Sigmoid colon (tissue), 7 donors: ENCODE results near the gene SFMBT2. TPM values are rescaled to one million over a fixed set of nuclear protein-coding genes. Genes with fewer than 3 reads are reported as not detected.
"Not testable (repeated sequence)": the region's sequence is repeated elsewhere in the genome, so short reads cannot be mapped to it uniquely, and the experiment has no call there.

ENCODE experiments used
- DNase-seq: peaks from one replicate; pipeline ENCODE4 v3.0.0-alpha.2; 2019
- H3K27ac ChIP-seq, 4 donors: fragments of 200-600 bp; sonication (generic); one replicate each; pipeline ENCODE4 v1.5.1; 2016 to 2019; ENCODE audit warnings: mild to moderate bottlenecking in 1 of 4
- H3K27me3 ChIP-seq, 3 donors: fragments of 200-600 bp; sonication (generic); one replicate each; pipeline ENCODE4 v1.5.1; 2019; ENCODE audit warnings: mild to moderate bottlenecking in 1 of 3
- H3K36me3 ChIP-seq, 4 donors: fragments of 200-600 bp; sonication (generic); one replicate each; pipeline ENCODE4 v1.5.1; 2016 to 2019
- H3K4me1 ChIP-seq, 4 donors: fragments of 200-600 bp; sonication (generic); one replicate each; pipeline ENCODE4 v1.5.1; 2017 to 2019
- H3K4me3 ChIP-seq, 4 donors: fragments of 200-600 bp; sonication (generic); one replicate each; pipeline ENCODE4 v1.5.1; 2017 to 2019; ENCODE audit warnings: mild to moderate bottlenecking in 2 of 4, moderate library complexity in 1 of 4
- H3K9me3 ChIP-seq, 4 donors: fragments of 200-600 bp in 3 of 4; sonication (generic) in 3 of 4; one replicate each; pipeline versions ENCODE4 v1.5.1 to v1.6.1; 2013 to 2019
- EP300 ChIP-seq, 4 donors: sonication (generic); formaldehyde crosslinking; IDR thresholded peaks; one replicate each; pipeline ENCODE4 v1.6.1; 2017; ENCODE audit warnings: antibody characterized with exemption in 4 of 4
- POLR2A ChIP-seq, 2 donors: fragments of 450-650 bp; IDR thresholded peaks; one replicate each; pipeline ENCODE4 v1.6.1; 2016; ENCODE audit warnings: antibody characterized with exemption in 2 of 2, mild to moderate bottlenecking in 2 of 2, moderate library complexity in 2 of 2
- POLR2AphosphoS5 ChIP-seq, 4 donors: sonication (generic); formaldehyde crosslinking; IDR thresholded peaks; one replicate each; pipeline ENCODE4 v1.6.1; 2017; ENCODE audit warnings: antibody characterized with exemption in 4 of 4
- WGBS, 2 donors: extraction: QIAGEN DNeasy Blood & Tissue Kit; methylation state at CpG; one replicate each; pipeline ENCODE4 v1.1.7; 2013; 5-methylcytosine and 5-hydroxymethylcytosine counted together
- intact Hi-C: fragments of 100-400 bp; cut with DNase I; formaldehyde crosslinking; loops from one replicate; pipeline ENCODE4 v1.15.1; 2023
- polyA plus RNA-seq, 3 donors: library from polyadenylated mRNA; stranded (reverse); fragments of 200-250 nt; gene quantifications; one replicate each; pipeline ENCODE4 v1.2.3, GENCODE V29; 2013
- total RNA-seq, 4 donors: library from RNA; depleted of rRNA; stranded (reverse); fragments of >200 nt; gene quantifications; one replicate each; pipeline ENCODE4 v1.1.0, GENCODE V29; 2016
- TF ChIP-seq, protein P1 (sequence below), 4 experiments: fragments of 450-650 bp in 3 of 4; fragments of 200-600 bp in 1 of 4; IDR thresholded peaks; one replicate each; pipeline ENCODE4 v1.5.1; 2016 to 2019; ENCODE audit warnings: antibody characterized with exemption in 4 of 4, mild to moderate bottlenecking in 3 of 4, moderate library complexity in 2 of 4
- donor health status: healthy with polysubstance abuse.
- donor health status: Bipolar disorder and iron deficiency.
- donor health status: healthy.

SFMBT2 gene
- total and polyA plus RNA-seq, 7 donors: 0.60 to 6.4 (median 4.2) TPM

DNA sequence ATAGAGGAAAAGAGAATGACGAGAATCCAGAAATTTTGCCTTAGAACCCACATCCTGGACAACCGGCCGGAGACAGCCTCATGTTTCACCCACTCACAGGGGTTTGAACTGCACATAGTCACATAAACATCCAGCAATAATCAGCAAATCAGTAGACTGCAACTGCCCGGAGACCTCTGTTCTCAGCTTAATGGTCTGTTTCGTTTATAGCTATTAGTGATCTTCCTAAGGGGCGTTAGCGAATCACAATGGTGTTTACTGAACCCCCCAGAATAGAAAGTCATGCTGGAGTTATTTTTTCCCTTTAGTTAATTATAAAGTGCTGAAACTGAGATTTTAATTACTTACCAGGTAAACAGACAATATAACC is 98.4 kb downstream of the SFMBT2 start:
- TF ChIP-seq, protein P1, sequence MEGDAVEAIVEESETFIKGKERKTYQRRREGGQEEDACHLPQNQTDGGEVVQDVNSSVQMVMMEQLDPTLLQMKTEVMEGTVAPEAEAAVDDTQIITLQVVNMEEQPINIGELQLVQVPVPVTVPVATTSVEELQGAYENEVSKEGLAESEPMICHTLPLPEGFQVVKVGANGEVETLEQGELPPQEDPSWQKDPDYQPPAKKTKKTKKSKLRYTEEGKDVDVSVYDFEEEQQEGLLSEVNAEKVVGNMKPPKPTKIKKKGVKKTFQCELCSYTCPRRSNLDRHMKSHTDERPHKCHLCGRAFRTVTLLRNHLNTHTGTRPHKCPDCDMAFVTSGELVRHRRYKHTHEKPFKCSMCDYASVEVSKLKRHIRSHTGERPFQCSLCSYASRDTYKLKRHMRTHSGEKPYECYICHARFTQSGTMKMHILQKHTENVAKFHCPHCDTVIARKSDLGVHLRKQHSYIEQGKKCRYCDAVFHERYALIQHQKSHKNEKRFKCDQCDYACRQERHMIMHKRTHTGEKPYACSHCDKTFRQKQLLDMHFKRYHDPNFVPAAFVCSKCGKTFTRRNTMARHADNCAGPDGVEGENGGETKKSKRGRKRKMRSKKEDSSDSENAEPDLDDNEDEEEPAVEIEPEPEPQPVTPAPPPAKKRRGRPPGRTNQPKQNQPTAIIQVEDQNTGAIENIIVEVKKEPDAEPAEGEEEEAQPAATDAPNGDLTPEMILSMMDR (IDR thresholded peaks at IDR 0.05): no peak

DNA sequence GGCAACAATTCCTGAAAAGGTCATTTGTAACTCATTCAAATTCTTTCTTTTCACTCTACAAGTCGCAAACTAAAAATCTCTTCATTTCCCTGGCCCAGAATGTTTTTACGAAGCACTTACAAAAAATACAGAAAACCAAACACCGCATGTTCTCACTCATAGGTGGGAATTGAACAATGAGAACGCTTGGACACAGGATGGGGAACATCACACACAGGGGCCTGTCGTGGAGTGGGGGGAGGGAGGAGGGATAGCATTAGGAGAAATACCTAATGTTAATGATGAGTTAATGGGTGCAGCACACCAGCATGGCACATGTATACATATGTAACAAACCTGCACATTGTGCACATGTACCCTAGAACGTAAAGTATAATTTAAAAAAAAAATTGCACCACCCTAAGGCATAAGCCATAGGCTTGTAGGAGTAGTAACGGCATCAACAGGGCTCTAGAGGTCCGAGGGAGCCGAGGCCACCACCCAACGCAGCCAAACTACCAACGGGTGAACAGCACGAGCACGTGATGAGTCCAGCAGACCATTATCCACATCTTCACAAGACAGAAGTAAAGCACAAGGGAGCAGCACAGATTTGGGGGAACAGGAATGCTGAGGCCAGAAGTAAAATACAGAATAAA is 98.9 kb downstream of the SFMBT2 start:
- intact Hi-C loops, H3K27ac ChIP-seq: not testable (repeated sequence)

More for the DNA sequence above, 98.4 kb downstream of the SFMBT2 start:
- intact Hi-C loops: no loop called here
- Histone ChIP-seq H3K27me3 (no peaks in the 10 kb centered on the region), H3K9me3 (no peaks in the 10 kb centered on the region), H3K4me1 (no peaks in the 10 kb centered on the region), H3K27ac (no peak overlapping the region), H3K4me3 (no peak overlapping the region), H3K36me3 (no peaks in the 10 kb centered on the region)
- 83% methylated on average over 7 of the region's 7 CpGs for WGBS, 2 donors
- DNase-seq: no peak

DNA sequence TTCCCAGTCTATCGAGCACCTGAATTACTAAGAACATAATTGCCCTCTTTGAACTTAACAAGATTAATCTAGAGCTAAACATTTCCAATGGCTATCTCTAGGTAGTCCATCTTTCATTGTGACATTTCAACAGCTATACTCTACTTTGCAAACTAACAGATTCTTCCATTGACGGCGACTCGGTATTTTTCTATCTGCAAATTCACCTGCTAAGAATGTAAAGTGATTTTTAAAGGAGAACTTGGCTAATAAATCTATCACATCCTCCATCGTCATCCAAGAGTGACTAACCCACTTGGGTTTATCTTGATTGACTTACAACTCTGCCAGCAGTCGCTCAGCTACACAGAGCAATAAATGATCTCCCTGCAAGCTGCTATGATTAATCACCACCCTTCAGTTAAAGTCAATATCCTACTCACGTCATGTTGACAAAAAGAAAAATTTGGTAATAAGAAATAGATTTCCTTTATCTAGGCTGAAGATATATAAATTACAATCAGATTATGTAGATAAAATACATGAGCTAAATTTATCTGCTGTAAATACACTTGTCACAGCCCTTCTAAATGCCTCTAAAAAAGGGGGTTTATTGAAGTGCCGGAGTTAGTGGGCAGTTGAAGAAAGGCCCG is 99.5 kb downstream of the SFMBT2 start:
- Histone ChIP-seq H3K9me3 (peaks cover 0 to 2% (median 0%) of the 10 kb centered on the region in 4 donors), H3K4me3 (no peak overlapping the region), H3K27ac (no peak overlapping the region), H3K36me3 (no peaks in the 10 kb centered on the region), H3K27me3 (no peaks in the 10 kb centered on the region), H3K4me1 (peaks cover 0 to under 1% (median 0%) of the 10 kb centered on the region in 4 donors)
- intact Hi-C loops: no loop called here
- WGBS, 2 donors: 44 to 76% methylated on average over 9 of the region's 9 CpGs
- no peak for DNase-seq
- TF ChIP-seq EP300 (IDR thresholded peaks at IDR 0.05) (no peak), POLR2AphosphoS5 (IDR thresholded peaks at IDR 0.05) (no peak), POLR2A (IDR thresholded peaks at IDR 0.05) (no peak)
- TF ChIP-seq, protein P1 (IDR thresholded peaks at IDR 0.05): no peak

More for the DNA sequence above, 98.9 kb downstream of the SFMBT2 start:
- DNase-seq, H3K36me3 ChIP-seq, H3K27me3 ChIP-seq, H3K9me3 ChIP-seq, H3K4me1 ChIP-seq, H3K4me3 ChIP-seq: not testable (repeated sequence)
- WGBS, 2 donors: 86 to 90% methylated on average over 13 of the region's 13 CpGs

DNA sequence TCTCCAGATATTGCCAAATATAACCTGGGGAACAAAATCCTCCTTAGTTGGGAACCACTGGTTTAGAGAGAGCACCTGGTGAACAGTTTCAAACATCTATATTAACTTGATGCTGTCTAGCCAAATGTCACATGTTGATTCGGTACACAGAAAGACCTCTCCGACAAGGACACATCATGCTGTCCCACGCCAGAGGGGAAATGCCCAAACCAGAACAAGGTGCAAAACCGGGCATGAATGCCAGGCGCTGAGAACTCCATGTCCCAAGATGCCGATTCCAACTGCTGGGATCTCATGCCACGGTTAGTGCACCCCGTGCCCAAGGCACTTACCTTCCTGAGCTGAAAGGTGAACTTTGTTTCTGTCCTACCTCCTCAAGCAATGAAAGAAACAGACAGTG is 100.8 kb downstream of the SFMBT2 start:
- H3K4me1 ChIP-seq: peaks cover 0 to 14% (median 5%) of the 10 kb centered on the region in 4 donors
- no peak overlapping the region for H3K4me3 ChIP-seq
- 94 to 97% methylated on average over 8 of the region's 8 CpGs for whole genome bisulfite sequencing, 2 donors
- intact Hi-C loops: no loop called here
- no peaks in the 10 kb centered on the region for H3K36me3 ChIP-seq
- TF ChIP-seq POLR2A (IDR thresholded peaks at IDR 0.05) (no peak), POLR2AphosphoS5 (IDR thresholded peaks at IDR 0.05) (no peak), EP300 (IDR thresholded peaks at IDR 0.05) (no peak)
- TF ChIP-seq, protein P1 (IDR thresholded peaks at IDR 0.05): no peak
- H3K27ac ChIP-seq: no peak overlapping the region
- peaks cover 0 to 2% (median 0%) of the 10 kb centered on the region in 4 donors for H3K9me3 ChIP-seq
- DNase-seq: no peak
- no peaks in the 10 kb centered on the region for H3K27me3 ChIP-seq

DNA sequence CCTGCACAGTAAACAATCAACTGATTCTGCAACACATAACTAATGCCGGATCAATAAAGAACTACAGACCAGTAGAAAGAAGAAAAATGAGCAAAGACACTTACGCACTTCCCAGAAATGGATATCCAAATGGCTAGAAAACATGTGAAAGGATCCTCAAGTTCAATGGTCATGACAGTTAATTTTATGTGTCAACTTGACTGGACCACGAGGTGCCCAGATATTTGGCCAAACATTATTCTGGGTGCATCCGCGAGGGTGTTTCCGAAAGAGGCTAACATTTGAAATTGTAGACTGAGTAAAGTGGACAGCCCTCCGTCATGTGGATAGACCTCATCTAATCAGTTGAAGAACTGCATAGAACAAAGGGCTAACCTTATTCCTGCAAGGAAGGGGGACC is 102.0 kb downstream of the SFMBT2 start:
- WGBS, 2 donors: 94 to 97% methylated on average over 7 of the region's 7 CpGs
- H3K27ac ChIP-seq: no peak overlapping the region
- H3K36me3 ChIP-seq: no peaks in the 10 kb centered on the region
- peaks cover 0 to 16% (median 5%) of the 10 kb centered on the region in 4 donors for H3K4me1 ChIP-seq
- peaks cover 0 to 2% (median 0%) of the 10 kb centered on the region in 4 donors for H3K9me3 ChIP-seq
- intact Hi-C loops: no loop called here
- TF ChIP-seq POLR2A (IDR thresholded peaks at IDR 0.05): no peak
- TF ChIP-seq EP300 (IDR thresholded peaks at IDR 0.05): no peak
- TF ChIP-seq POLR2AphosphoS5 (IDR thresholded peaks at IDR 0.05): no peak
- TF ChIP-seq, protein P1 (IDR thresholded peaks at IDR 0.05): no peak
- no peaks in the 10 kb centered on the region for H3K27me3 ChIP-seq
- no peak overlapping the region for H3K4me3 ChIP-seq
- DNase-seq: no peak
